Panc1 (cell line): Measurements from ENCODE around the gene TTLL4.

ENCODE experiments used
- CTCF ChIP-seq: fragments of 450-650 bp; IDR thresholded peaks from 2 replicates; pipeline ENCODE4 v1.5.1; 2017; ENCODE audit warnings: mild to moderate bottlenecking
- POLR2AphosphoS5 ChIP-seq: IDR thresholded peaks from 2 replicates; pipeline ENCODE4 v1.6.1; 2012; ENCODE audit warnings: mild to moderate bottlenecking, low read depth, low read length, moderate library complexity

DNA sequence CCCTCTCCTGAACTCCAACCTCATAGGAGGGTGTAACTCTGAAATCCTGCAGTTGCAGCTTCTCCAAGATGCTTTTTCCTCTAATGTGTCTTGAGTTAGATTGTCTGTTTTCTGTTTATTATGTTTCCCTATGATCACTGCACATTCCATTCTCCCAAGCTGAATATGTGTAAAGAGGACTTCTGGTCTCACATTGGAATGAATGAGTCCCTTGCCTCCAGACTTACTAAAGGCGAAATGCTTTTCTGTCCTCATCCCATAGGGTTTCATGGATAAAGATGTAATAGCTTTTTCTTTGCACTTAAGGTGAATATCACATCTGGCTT, 35.8 kb downstream of the TTLL4 start:
- TF ChIP-seq POLR2AphosphoS5 = no peak
- no peak for TF ChIP-seq CTCF
